Measurements from ENCODE around the gene JAG2. TPM values are rescaled to one million over a fixed set of nuclear protein-coding genes. Genes with fewer than 3 reads are reported as not detected.

The JAG2 gene
- total and polyA plus RNA-seq, 2 of the 13 experiments (the other 11 are each of a cell fraction or from before 2014, with no cell fraction given), result 0.04 to 0.16 TPM

DNA sequence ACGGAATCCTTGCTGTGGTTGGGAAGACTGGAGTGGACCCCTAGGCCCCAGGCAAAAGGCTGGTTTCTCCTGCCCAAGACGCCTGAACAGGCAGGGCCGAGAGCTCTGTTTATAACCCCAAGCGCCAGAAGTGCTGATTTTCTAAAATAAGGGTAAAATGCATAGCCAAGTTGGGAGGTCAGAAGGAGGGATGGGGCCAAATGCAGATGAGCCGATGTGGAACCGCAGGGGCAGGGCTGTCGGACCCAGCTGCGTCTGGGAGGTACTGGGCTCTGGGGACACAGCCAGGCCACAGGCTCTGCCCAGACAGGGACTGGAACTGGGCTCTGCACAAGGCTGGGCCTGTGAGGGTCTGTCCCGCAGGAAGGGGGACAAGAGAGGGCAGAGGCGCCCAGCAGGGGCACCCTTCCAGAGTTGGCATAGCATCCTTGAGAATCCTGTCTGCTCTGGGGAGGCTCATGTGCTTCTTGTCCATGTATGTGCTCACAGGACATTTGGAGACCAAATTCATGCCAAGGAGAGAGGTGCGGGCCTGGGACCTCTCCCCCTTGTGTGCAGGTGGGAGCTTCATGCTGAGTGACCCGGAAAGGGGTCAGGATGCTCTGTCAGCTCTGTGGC, 49.1 kb downstream of the JAG2 start:
- no peak overlapping the region for H3K27ac ChIP-seq (ENCODE audit: extremely low read length, insufficient read depth, low read length)
- no peak overlapping the region for H3K4me3 ChIP-seq (replicated peaks in 1 of 3; ENCODE audit: insufficient read depth in 1 of 3, low read depth in 2 of 3, low read length in 3 of 3)
- H3K9ac ChIP-seq (ENCODE audit: insufficient read depth, low read depth, low read length), result no peak overlapping the region
- no peak for TF ChIP-seq SMAD3 (CRISPR knock-in tag; IDR thresholded peaks at IDR 0.05)
- TF ChIP-seq SPEN (CRISPR knock-in tag; IDR thresholded peaks at IDR 0.05; ENCODE audit: low read depth), result no peak
- TF ChIP-seq NCOA1 (CRISPR knock-in tag; IDR thresholded peaks at IDR 0.05), result no peak
- no peak for TF ChIP-seq YEATS2 (CRISPR knock-in tag; IDR thresholded peaks at IDR 0.05; ENCODE audit: borderline replicate concordance)
- TF ChIP-seq ZNF589 (CRISPR knock-in tag; conservative IDR thresholded peaks at IDR 0.05), result no peak
- TF ChIP-seq ZNF772 (CRISPR knock-in tag; IDR thresholded peaks at IDR 0.05), result no peak
- FAIRE-seq (no peak), DNase-seq (ENCODE audit: low spot score) (no peak), ATAC-seq (no peak)
- no peak overlapping the region for H3K4me2 ChIP-seq (ENCODE audit: low read depth, low read length)
- no peaks in the 10 kb centered on the region for H3K36me3 ChIP-seq (replicated peaks in 1 of 2; ENCODE audit: control insufficient read depth in 1 of 2, insufficient read depth in 2 of 2, low read length in 2 of 2)
- ChIA-PET CTCF (ENCODE audit: low intra/inter-chr PET ratio, low total read pairs) (no interaction called here), POLR2A (no interaction called here)
- peaks cover 4% of the 10 kb centered on the region for H3K4me1 ChIP-seq (ENCODE audit: insufficient read depth, low read length)
- H3K9me3 ChIP-seq (ENCODE audit: low read length), result peaks cover 12% of the 10 kb centered on the region; the same call in 1 of the 2 replicates
- intact Hi-C loops (cut with micrococcal nuclease; ENCODE audit: unreplicated experiment), result no loop called here
- no peaks in the 10 kb centered on the region for H3K79me2 ChIP-seq (ENCODE audit: insufficient read depth, low read length)
- H4K20me1 ChIP-seq (ENCODE audit: insufficient read depth, low read length), result no peaks in the 10 kb centered on the region
- peaks cover 2 to 40% of the 10 kb centered on the region in 2 experiments; a peak in 4 of 5 replicates for H3K27me3 ChIP-seq (ENCODE audit: control insufficient read depth in 1 of 2, insufficient read depth in 2 of 2, low read length in 2 of 2)
- in situ Hi-C loops (cut with HindIII; ENCODE audit: extremely low pct_ligation_motif_present, low pct_unique_long_range_greater_than_20kb), result no loop called here
- BruUV-seq (replicated peaks), result no TSS peak
- 8% methylated on average over 9 of the region's 12 CpGs for WGBS (ENCODE audit: low lambda C conversion rate)
- no peak overlapping the region for H2AFZ ChIP-seq (ENCODE audit: low read length)

- ATAC-seq, result no peak
- WGBS (ENCODE audit: low lambda C conversion rate), result 43% methylated on average over 11 of the region's 11 CpGs
- BruUV-seq (replicated peaks), result no TSS peak
Observed at GRCh38 chr14:105118646-105119407, 49.7 kb downstream of the JAG2 start.

More at GRCh38 chr14:105118646-105119407, 49.7 kb downstream of the JAG2 start:
- Histone ChIP-seq H3K27ac (ENCODE audit: extremely low read length, insufficient read depth, low read length) (no peak overlapping the region), H3K79me2 (ENCODE audit: insufficient read depth, low read length) (no peaks in the 10 kb centered on the region), H3K4me1 (ENCODE audit: insufficient read depth, low read length) (no peaks in the 10 kb centered on the region; the same call in 1 of the 2 replicates), H3K4me3 (replicated peaks in 1 of 3; ENCODE audit: insufficient read depth in 1 of 3, low read depth in 2 of 3, low read length in 3 of 3) (no peak overlapping the region), H3K9me3 (ENCODE audit: low read length) (peaks cover 12% of the 10 kb centered on the region; the same call in 1 of the 2 replicates), H3K4me2 (ENCODE audit: low read depth, low read length) (no peak overlapping the region), H2AFZ (ENCODE audit: low read length) (no peak overlapping the region), H3K36me3 (replicated peaks in 1 of 2; ENCODE audit: control insufficient read depth in 1 of 2, insufficient read depth in 2 of 2, low read length in 2 of 2) (no peaks in the 10 kb centered on the region), H3K9ac (ENCODE audit: insufficient read depth, low read depth, low read length) (no peak overlapping the region), H3K27me3 (ENCODE audit: control insufficient read depth in 1 of 2, insufficient read depth in 2 of 2, low read length in 2 of 2) (peaks cover 2 to 34% of the 10 kb centered on the region in 2 experiments; a peak in 4 of 5 replicates), H4K20me1 (ENCODE audit: insufficient read depth, low read length) (no peaks in the 10 kb centered on the region)
- CTCF ChIA-PET (ENCODE audit: low intra/inter-chr PET ratio, low total read pairs), result no interaction called here
- intact Hi-C loops (cut with micrococcal nuclease; ENCODE audit: unreplicated experiment) (no loop called here), in situ Hi-C loops (cut with HindIII; ENCODE audit: extremely low pct_ligation_motif_present, low pct_unique_long_range_greater_than_20kb) (no loop called here)
- FAIRE-seq (no peak), DNase-seq (ENCODE audit: low spot score) (no peak)
- TF ChIP-seq ETV6 (CRISPR knock-in tag; conservative IDR thresholded peaks at IDR 0.05) (no peak), BCL3 (CRISPR knock-in tag; IDR thresholded peaks at IDR 0.05) (no peak)
- TF ChIP-seq, protein P1, sequence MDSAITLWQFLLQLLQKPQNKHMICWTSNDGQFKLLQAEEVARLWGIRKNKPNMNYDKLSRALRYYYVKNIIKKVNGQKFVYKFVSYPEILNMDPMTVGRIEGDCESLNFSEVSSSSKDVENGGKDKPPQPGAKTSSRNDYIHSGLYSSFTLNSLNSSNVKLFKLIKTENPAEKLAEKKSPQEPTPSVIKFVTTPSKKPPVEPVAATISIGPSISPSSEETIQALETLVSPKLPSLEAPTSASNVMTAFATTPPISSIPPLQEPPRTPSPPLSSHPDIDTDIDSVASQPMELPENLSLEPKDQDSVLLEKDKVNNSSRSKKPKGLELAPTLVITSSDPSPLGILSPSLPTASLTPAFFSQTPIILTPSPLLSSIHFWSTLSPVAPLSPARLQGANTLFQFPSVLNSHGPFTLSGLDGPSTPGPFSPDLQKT (CRISPR knock-in tag; IDR thresholded peaks at IDR 0.05; ENCODE audit: borderline replicate concordance), result no peak
- POLR2A ChIA-PET, result no interaction called here
